SHP77 treated with DMSO at 0.1 percent for 48 hours (cell line): ENCODE measurements around the gene TNNT2.

Experiments used
- DNase-seq: peaks from one replicate; lab custom pipeline; 2025; lab: John Stamatoyannopoulos, UW

TNNT2 gene

GRCh38 chr1:201334325-201335173 lies 42.9 kb downstream of the TNNT2 start:
- no peak for DNase-seq

GRCh38 chr1:201332616-201333335 lies 44.7 kb downstream of the TNNT2 start:
- no peak for DNase-seq

GRCh38 chr1:201332021-201332420 lies 45.5 kb downstream of the TNNT2 start:
- DNase-seq, result no peak

GRCh38 chr1:201331166-201331565 lies 46.3 kb downstream of the TNNT2 start:
- DNase-seq, result no peak

- no peak for DNase-seq
Observed at GRCh38 chr1:201330541-201330940, 46.9 kb downstream of the TNNT2 start.

- DNase-seq, result no peak
Observed at GRCh38 chr1:201329801-201330200, 47.7 kb downstream of the TNNT2 start.

GRCh38 chr1:201329286-201329685 lies 48.2 kb downstream of the TNNT2 start:
- DNase-seq, result no peak

GRCh38 chr1:201328576-201328975 lies 48.9 kb downstream of the TNNT2 start:
- DNase-seq, result no peak

GRCh38 chr1:201327687-201328240 lies 49.7 kb downstream of the TNNT2 start:
- no peak for DNase-seq

GRCh38 chr1:201326710-201327109 lies 50.8 kb downstream of the TNNT2 start:
- no peak for DNase-seq

GRCh38 chr1:201325678-201326060 lies 51.8 kb downstream of the TNNT2 start:
- DNase-seq, result no peak

GRCh38 chr1:201324821-201325677 lies 52.4 kb downstream of the TNNT2 start:
- no peak for DNase-seq

- no peak for DNase-seq
Observed at GRCh38 chr1:201324306-201324705, 53.2 kb downstream of the TNNT2 start.

- DNase-seq, result no peak
Observed at GRCh38 chr1:201322653-201323510, 54.6 kb downstream of the TNNT2 start.

GRCh38 chr1:201321826-201322390 lies 55.6 kb downstream of the TNNT2 start:
- no peak for DNase-seq

- DNase-seq, result no peak
Observed at GRCh38 chr1:201320168-201320788, 57.2 kb downstream of the TNNT2 start.

- DNase-seq, result no peak
Observed at GRCh38 chr1:201319631-201320030, 57.8 kb downstream of the TNNT2 start.

- no peak for DNase-seq
Observed at GRCh38 chr1:201318504-201319340, 58.8 kb downstream of the TNNT2 start.

- no peak for DNase-seq
Observed at GRCh38 chr1:201317551-201317950, 59.9 kb downstream of the TNNT2 start.
